Activated T-cell treated with anti-CD3 and anti-CD28 coated beads, Interleukin-2, amount 50 U/mL, for 72 hours (primary cell): Measurements from ENCODE around the gene FKBP5. TPM values are rescaled to one million over a fixed set of nuclear protein-coding genes. Genes with fewer than 3 reads are reported as not detected.
A peak's percentile ranks its signal among the peaks of the same experiment; 100 is the strongest.

Experiments
- ATAC-seq, 2 donors: fragments of 150-1000 bp; cut with Tn5 transposase; replicated peaks in 1 of 2; 2 replicates each; pipeline ENCODE4 v1.10.0; 2021; ENCODE audit warnings: moderate library complexity in 2 of 2, mild to moderate bottlenecking in 1 of 2
- DNase-seq, 2 donors: peaks; one replicate each; pipeline ENCODE4 v3.0.0; 2021 to 2022; ENCODE audit warnings: mixed read lengths in 1 of 2
- H3K27ac Mint-ChIP-seq: one replicate; pipeline ENCODE4 v1.8.0; 2022; ENCODE audit warnings: mild to moderate bottlenecking, moderate library complexity, mixed read lengths
- H3K27me3 Mint-ChIP-seq: one replicate; pipeline ENCODE4 v1.8.0; 2022; ENCODE audit warnings: low read depth, mixed read lengths
- H3K36me3 Mint-ChIP-seq, 2 donors: one replicate each; pipeline ENCODE4 v1.8.0; 2022; ENCODE audit warnings: mixed read lengths in 2 of 2, mild to moderate bottlenecking in 1 of 2; ENCODE audit not compliant: insufficient read depth in 2 of 2
- H3K4me1 Mint-ChIP-seq: one replicate; pipeline ENCODE4 v1.8.0; 2022; ENCODE audit warnings: low read depth, mixed read lengths
- H3K4me3 Mint-ChIP-seq, 2 donors: one replicate each; pipeline ENCODE4 v1.8.0; 2022; ENCODE audit warnings: mild to moderate bottlenecking in 2 of 2, mixed read lengths in 2 of 2, moderate library complexity in 2 of 2
- H3K9me3 Mint-ChIP-seq, 2 donors: one replicate each; pipeline ENCODE4 v1.8.0; 2022; ENCODE audit warnings: mixed read lengths in 2 of 2
- total RNA-seq, 2 donors: library from RNA; stranded (reverse); gene quantifications; one replicate each; pipeline ENCODE4 v1.2.3, GENCODE V29; 2022

The FKBP5 gene
- total RNA-seq, 2 donors from 2014 or later = 106 to 120 TPM

GRCh38 chr6:35592178-35592577, 96.5 kb downstream of the FKBP5 start:
- H3K27ac Mint-ChIP-seq = peak overlapping the region; percentile 66
- no peaks in the 10 kb centered on the region for H3K9me3 Mint-ChIP-seq
- ATAC-seq (no peak), DNase-seq (no peak)
- H3K4me3 Mint-ChIP-seq = no peak overlapping the region
- H3K4me1 Mint-ChIP-seq = peaks cover 45% of the 10 kb centered on the region
- H3K27me3 Mint-ChIP-seq = no peaks in the 10 kb centered on the region
- H3K36me3 Mint-ChIP-seq = peaks cover 6 to 48% of the 10 kb centered on the region in 2 donors

GRCh38 chr6:35590622-35591066, 98.1 kb downstream of the FKBP5 start:
- Mint-ChIP-seq H3K4me1 (peaks cover 45% of the 10 kb centered on the region), H3K4me3 (no peak overlapping the region), H3K27me3 (no peaks in the 10 kb centered on the region), H3K27ac (peak overlapping the region; percentile 46), H3K36me3 (peaks cover 4 to 40% of the 10 kb centered on the region in 2 donors), H3K9me3 (no peaks in the 10 kb centered on the region)
- no peak for DNase-seq
- ATAC-seq = no peak

- H3K9me3 Mint-ChIP-seq = no peaks in the 10 kb centered on the region
- DNase-seq = no peak
- H3K27me3 Mint-ChIP-seq = no peaks in the 10 kb centered on the region
- H3K36me3 Mint-ChIP-seq = peaks cover 3 to 37% of the 10 kb centered on the region in 2 donors
- H3K4me3 Mint-ChIP-seq = no peak overlapping the region
- peak overlapping the region; percentile 46 for H3K27ac Mint-ChIP-seq
- peaks cover 38% of the 10 kb centered on the region for H3K4me1 Mint-ChIP-seq
- ATAC-seq = no peak
These were observed 98.8 kb downstream of the FKBP5 start for GRCh38 chr6:35589904-35590303.

GRCh38 chr6:35589201-35589739, 99.4 kb downstream of the FKBP5 start:
- H3K4me3 Mint-ChIP-seq = no peak overlapping the region
- H3K27ac Mint-ChIP-seq = peak overlapping the region; percentile 46
- ATAC-seq (no peak), DNase-seq (no peak)
- no peaks in the 10 kb centered on the region for H3K9me3 Mint-ChIP-seq
- no peaks in the 10 kb centered on the region for H3K27me3 Mint-ChIP-seq
- H3K36me3 Mint-ChIP-seq = peaks cover 2 to 32% of the 10 kb centered on the region in 2 donors
- peaks cover 32% of the 10 kb centered on the region for H3K4me1 Mint-ChIP-seq

- DNase-seq = no peak
- H3K9me3 Mint-ChIP-seq = no peaks in the 10 kb centered on the region
- H3K27me3 Mint-ChIP-seq = no peaks in the 10 kb centered on the region
- peaks cover 0 to 21% of the 10 kb centered on the region in 2 donors for H3K36me3 Mint-ChIP-seq
- no peak overlapping the region for H3K4me3 Mint-ChIP-seq
- H3K4me1 Mint-ChIP-seq = peaks cover 35% of the 10 kb centered on the region
- no peak for ATAC-seq
- peak overlapping the region; percentile 61 for H3K27ac Mint-ChIP-seq
These were observed 101.5 kb downstream of the FKBP5 start for GRCh38 chr6:35587167-35587566.

GRCh38 chr6:35586542-35586941, 102.2 kb downstream of the FKBP5 start:
- H3K9me3 Mint-ChIP-seq = no peaks in the 10 kb centered on the region
- H3K36me3 Mint-ChIP-seq = peaks cover 0 to 19% of the 10 kb centered on the region in 2 donors
- H3K27ac Mint-ChIP-seq = peak overlapping the region; percentile 61
- no peaks in the 10 kb centered on the region for H3K27me3 Mint-ChIP-seq
- DNase-seq = no peak
- no peak overlapping the region for H3K4me3 Mint-ChIP-seq
- peaks cover 41% of the 10 kb centered on the region for H3K4me1 Mint-ChIP-seq
- no peak for ATAC-seq

GRCh38 chr6:35585658-35586057, 103.1 kb downstream of the FKBP5 start:
- Mint-ChIP-seq H3K4me3 (no peak overlapping the region), H3K36me3 (peaks cover 0 to 17% of the 10 kb centered on the region in 2 donors), H3K27ac (peak overlapping the region; percentile 61), H3K4me1 (peaks cover 40% of the 10 kb centered on the region), H3K27me3 (no peaks in the 10 kb centered on the region), H3K9me3 (no peaks in the 10 kb centered on the region)
- ATAC-seq = no peak
- no peak for DNase-seq

- H3K27ac Mint-ChIP-seq = peak overlapping the region; percentile 86
These were observed 104.6 kb downstream of the FKBP5 start for GRCh38 chr6:35583893-35584688.

GRCh38 chr6:35582315-35582714, 106.4 kb downstream of the FKBP5 start:
- Mint-ChIP-seq H3K27me3 (no peaks in the 10 kb centered on the region), H3K4me1 (peaks cover 44% of the 10 kb centered on the region), H3K27ac (peak overlapping the region; percentile 38), H3K4me3 (no peak overlapping the region), H3K9me3 (no peaks in the 10 kb centered on the region), H3K36me3 (peaks cover 0 to 14% of the 10 kb centered on the region in 2 donors)
- DNase-seq (no peak), ATAC-seq (no peak)

More at GRCh38 chr6:35583893-35584688, 104.6 kb downstream of the FKBP5 start:
- H3K36me3 Mint-ChIP-seq = peaks cover 0 to 12% of the 10 kb centered on the region in 2 donors
- ATAC-seq (peak; percentile 74 to 78), DNase-seq (peak; percentile 72 to 75)
- H3K4me1 Mint-ChIP-seq = peaks cover 40% of the 10 kb centered on the region
- H3K9me3 Mint-ChIP-seq = no peaks in the 10 kb centered on the region
- no peak overlapping the region for H3K4me3 Mint-ChIP-seq
- no peaks in the 10 kb centered on the region for H3K27me3 Mint-ChIP-seq

GRCh38 chr6:35581633-35582032, 107.1 kb downstream of the FKBP5 start:
- peaks cover 3 to 15% of the 10 kb centered on the region in 2 donors for H3K36me3 Mint-ChIP-seq
- DNase-seq = no peak
- peaks cover 38% of the 10 kb centered on the region for H3K4me1 Mint-ChIP-seq
- no peaks in the 10 kb centered on the region for H3K27me3 Mint-ChIP-seq
- no peak overlapping the region for H3K4me3 Mint-ChIP-seq
- H3K9me3 Mint-ChIP-seq = no peaks in the 10 kb centered on the region
- ATAC-seq = peak in 1 of 2 donors; percentile 21
- peak overlapping the region; percentile 38 for H3K27ac Mint-ChIP-seq

GRCh38 chr6:35580836-35581235, 107.9 kb downstream of the FKBP5 start:
- Mint-ChIP-seq H3K36me3 (peaks cover 3 to 14% of the 10 kb centered on the region in 2 donors), H3K4me3 (no peak overlapping the region), H3K27me3 (no peaks in the 10 kb centered on the region), H3K27ac (no peak overlapping the region), H3K4me1 (peaks cover 30% of the 10 kb centered on the region), H3K9me3 (no peaks in the 10 kb centered on the region)
- no peak for ATAC-seq
- no peak for DNase-seq

- Mint-ChIP-seq H3K9me3 (no peaks in the 10 kb centered on the region), H3K27me3 (no peaks in the 10 kb centered on the region)
- DNase-seq = no peak
These were observed 112.0 kb downstream of the FKBP5 start for GRCh38 chr6:35576682-35577081.

GRCh38 chr6:35573495-35574110, 115.1 kb downstream of the FKBP5 start:
- H3K27me3 Mint-ChIP-seq = no peaks in the 10 kb centered on the region
- H3K27ac Mint-ChIP-seq = peak overlapping the region; percentile 42
- no peak overlapping the region for H3K4me3 Mint-ChIP-seq
- H3K36me3 Mint-ChIP-seq = peaks cover 3 to 17% of the 10 kb centered on the region in 2 donors
- ATAC-seq = no peak
- H3K4me1 Mint-ChIP-seq = peaks cover 5% of the 10 kb centered on the region
- no peaks in the 10 kb centered on the region for H3K9me3 Mint-ChIP-seq
- no peak for DNase-seq

More at GRCh38 chr6:35576682-35577081, 112.0 kb downstream of the FKBP5 start:
- Mint-ChIP-seq H3K4me3 (no peak overlapping the region), H3K27ac (peak overlapping the region; percentile 89), H3K36me3 (peaks cover 3 to 20% of the 10 kb centered on the region in 2 donors), H3K4me1 (peaks cover 10% of the 10 kb centered on the region)
- no peak for ATAC-seq
